Common myeloid progenitor, CD34-positive (primary cell): Measurements from ENCODE around the gene OTOR. TPM values are rescaled to one million over a fixed set of nuclear protein-coding genes. Genes with fewer than 3 reads are reported as not detected.

ENCODE experiments used
- CTCF ChIA-PET: fragments of 350-600 bp; sonication (Branson Sonifier 250); formaldehyde crosslinking; loops from one replicate; lab custom pipeline; 2021; ENCODE audit warnings: antibody characterized with exemption; lab: Charles Lee
- POLR2A ChIA-PET: fragments of 350-600 bp; sonication (Branson Sonifier 250); formaldehyde crosslinking; loops from one replicate; lab custom pipeline; 2021; ENCODE audit warnings: antibody characterized with exemption; lab: Charles Lee
- DNase-seq, 3 donors: peaks; one replicate each; pipeline versions ENCODE4 v3.0.0 to v3.0.0-alpha.2; 2013
- H3K27ac ChIP-seq, 2 experiments: 1 replicate in 1 of 2; 2 replicates in 1 of 2; pipeline ENCODE4 v1.7.0; 2013; ENCODE audit warnings: inconsistent platforms in 2 of 2, low read length in 2 of 2, mild to moderate bottlenecking in 2 of 2, low read depth in 1 of 2, moderate library complexity in 1 of 2; ENCODE audit not compliant: severe bottlenecking in 2 of 2, insufficient read depth in 1 of 2, poor library complexity in 1 of 2
- H3K27me3 ChIP-seq, 5 experiments: replicated peaks in 2 of 5; 1 replicate in 3 of 5; 2 replicates in 2 of 5; pipeline versions ENCODE4 v1.6.1 to v1.7.0; 2013; ENCODE audit warnings: low read length in 4 of 5, mild to moderate bottlenecking in 2 of 5, moderate library complexity in 2 of 5, inconsistent platforms in 1 of 5; ENCODE audit not compliant: insufficient read depth in 5 of 5, control insufficient read depth in 4 of 5
- H3K36me3 ChIP-seq, 4 experiments: 1 replicate in 2 of 4; 2 replicates in 2 of 4; pipeline versions ENCODE4 v1.6.1 to v1.7.0; 2013; ENCODE audit warnings: low read length in 3 of 4, control low read depth in 1 of 4, mild to moderate bottlenecking in 1 of 4; ENCODE audit not compliant: control insufficient read depth in 4 of 4, insufficient read depth in 4 of 4
- H3K4me1 ChIP-seq, 4 experiments: 1 replicate in 3 of 4; 2 replicates in 1 of 4; pipeline versions ENCODE4 v1.6.1 to v1.7.1; 2013; ENCODE audit warnings: low read length in 3 of 4, mild to moderate bottlenecking in 3 of 4, control low read depth in 1 of 4, inconsistent platforms in 1 of 4, moderate library complexity in 1 of 4; ENCODE audit not compliant: control insufficient read depth in 4 of 4, insufficient read depth in 4 of 4; ENCODE audit errors: control extremely low read depth in 1 of 4
- H3K4me3 ChIP-seq, 7 experiments: 1 replicate in 4 of 7; 2 replicates in 3 of 7; pipeline versions ENCODE4 v1.5.1 to v1.7.0; 2013; ENCODE audit warnings: mild to moderate bottlenecking in 7 of 7, low read length in 6 of 7, moderate library complexity in 6 of 7, inconsistent platforms in 2 of 7, low read depth in 2 of 7, control low read depth in 1 of 7; ENCODE audit not compliant: insufficient read depth in 4 of 7, control insufficient read depth in 1 of 7; ENCODE audit errors: extremely low read depth in 1 of 7
- H3K9me3 ChIP-seq, 5 experiments: 1 replicate in 4 of 5; 2 replicates in 1 of 5; pipeline versions ENCODE4 v1.6.1 to v1.7.1; 2013; ENCODE audit warnings: low read length in 4 of 5, mild to moderate bottlenecking in 2 of 5, inconsistent platforms in 1 of 5, low read depth in 1 of 5, moderate library complexity in 1 of 5; ENCODE audit not compliant: control insufficient read depth in 4 of 5, insufficient read depth in 2 of 5; ENCODE audit errors: control extremely low read depth in 1 of 5
- WGBS: methylation state at CpG from one replicate; pipeline ENCODE4 v1.1.5; 2013; ENCODE audit not compliant: insufficient coverage; 5-methylcytosine and 5-hydroxymethylcytosine counted together
- polyA plus RNA-seq: library from polyadenylated mRNA; unstranded; fragments of 120-200 nt; gene quantifications from one replicate; pipeline ENCODE4 v1.2.1, GENCODE V29; 2013

OTOR gene
- polyA plus RNA-seq: not detected

- CTCF ChIA-PET: interaction anchor here (1.9 kb wide), 1 partner anchor 13 kb away, joined by 4 read pairs; no protein-coding TSS in a partner anchor
- POLR2A ChIA-PET: interaction anchor here (0.6 kb wide), 1 partner anchor 294 kb away, joined by 3 read pairs; no protein-coding TSS in a partner anchor
- 83% methylated on average over 1 of the region's 5 CpGs for WGBS
- Histone ChIP-seq H3K36me3 (no peaks in the 10 kb centered on the region), H3K4me1 (no peaks in the 10 kb centered on the region), H3K9me3 (no peaks in the 10 kb centered on the region), H3K4me3 (no peak within 1 kb of the TSS), H3K27me3 (peaks cover 2 to 15% (median 8%) of the 10 kb centered on the region in 5 experiments), H3K27ac (no peak within 1 kb of the TSS)
- DNase-seq: no peak
Observed at GRCh38 chr20:16748308-16748900, at the start of gene OTOR. TSS of gene OTOR (plus strand) at chr20:16748358. CDS start at chr20:16748402, 44 bp downstream.

- ChIA-PET CTCF (no interaction called here), POLR2A (no interaction called here)
- WGBS: 93% methylated on average over 4 of the region's 4 CpGs
Observed at GRCh38 chr20:16699293-16699692, 48.9 kb upstream of the OTOR start.

GRCh38 chr20:16701296-16701695 lies 46.9 kb upstream of the OTOR start:
- Histone ChIP-seq H3K27me3 (peaks cover 0 to 5% (median 2%) of the 10 kb centered on the region in 5 experiments), H3K4me1 (no peaks in the 10 kb centered on the region), H3K27ac (no peak overlapping the region), H3K36me3 (no peaks in the 10 kb centered on the region), H3K4me3 (no peak overlapping the region), H3K9me3 (peaks cover 0 to 2% (median 0%) of the 10 kb centered on the region in 5 experiments)
- peak; percentile 2 to 27 (median 24) for DNase-seq
- WGBS: no CpG with 5 or more reads among the region's 3 CpGs
- ChIA-PET POLR2A (no interaction called here), CTCF (interaction anchor here (1.1 kb wide), 1 partner anchor 60 kb away, joined by 4 read pairs; no protein-coding TSS in a partner anchor)

More at GRCh38 chr20:16699293-16699692, 48.9 kb upstream of the OTOR start:
- no peak overlapping the region for H3K4me3 ChIP-seq
- no peak overlapping the region for H3K27ac ChIP-seq
- H3K4me1 ChIP-seq: no peaks in the 10 kb centered on the region
- no peaks in the 10 kb centered on the region for H3K9me3 ChIP-seq
- no peaks in the 10 kb centered on the region for H3K36me3 ChIP-seq
- H3K27me3 ChIP-seq: peaks cover 0 to 7% (median 2%) of the 10 kb centered on the region in 5 experiments
- DNase-seq: no peak

- ChIA-PET POLR2A (no interaction called here), CTCF (interaction anchor here (1.2 kb wide), 1 partner anchor 58 kb away, joined by 5 read pairs; no protein-coding TSS in a partner anchor)
- no peaks in the 10 kb centered on the region for H3K36me3 ChIP-seq
- H3K4me1 ChIP-seq: no peaks in the 10 kb centered on the region
- no peak overlapping the region for H3K27ac ChIP-seq
- 73% methylated on average over 2 of the region's 4 CpGs for WGBS
- H3K9me3 ChIP-seq: peaks cover 0 to 4% (median 0%) of the 10 kb centered on the region in 5 experiments
- peaks cover 0 to 3% (median 0%) of the 10 kb centered on the region in 5 experiments for H3K27me3 ChIP-seq
- H3K4me3 ChIP-seq: no peak overlapping the region
- no peak for DNase-seq
Observed at GRCh38 chr20:16703570-16703969, 44.6 kb upstream of the OTOR start.

GRCh38 chr20:16707674-16708073 lies 40.5 kb upstream of the OTOR start:
- POLR2A ChIA-PET: no interaction called here
- Histone ChIP-seq H3K36me3 (no peaks in the 10 kb centered on the region), H3K4me3 (no peak overlapping the region), H3K4me1 (peaks cover 0 to 15% (median 0%) of the 10 kb centered on the region in 4 experiments), H3K27me3 (peaks cover 0 to 15% (median 3%) of the 10 kb centered on the region in 5 experiments), H3K27ac (no peak overlapping the region), H3K9me3 (peaks cover 0 to 4% (median 0%) of the 10 kb centered on the region in 5 experiments)
- WGBS: 100% methylated on average over 2 of the region's 3 CpGs
- DNase-seq: no peak
- CTCF ChIA-PET: no interaction called here

- no peak overlapping the region for H3K4me3 ChIP-seq
- peaks cover 0 to 15% (median 3%) of the 10 kb centered on the region in 5 experiments for H3K27me3 ChIP-seq
- peaks cover 0 to 16% (median 0%) of the 10 kb centered on the region in 4 experiments for H3K4me1 ChIP-seq
- POLR2A ChIA-PET: interaction anchor here (0.8 kb wide), 1 partner anchor 38 kb away, joined by 5 read pairs; no protein-coding TSS in a partner anchor
- H3K9me3 ChIP-seq: peaks cover 0 to 4% (median 0%) of the 10 kb centered on the region in 5 experiments
- CTCF ChIA-PET: no interaction called here
- no peaks in the 10 kb centered on the region for H3K36me3 ChIP-seq
- no peak for DNase-seq
- H3K27ac ChIP-seq: no peak overlapping the region
Observed at GRCh38 chr20:16708602-16709001, 39.6 kb upstream of the OTOR start.

- peaks cover 0 to 17% (median 3%) of the 10 kb centered on the region in 5 experiments for H3K27me3 ChIP-seq
- H3K36me3 ChIP-seq: no peaks in the 10 kb centered on the region
- H3K27ac ChIP-seq: no peak overlapping the region
- POLR2A ChIA-PET: interaction anchor here (0.8 kb wide), 1 partner anchor 38 kb away, joined by 5 read pairs; no protein-coding TSS in a partner anchor
- H3K4me3 ChIP-seq: no peak overlapping the region
- H3K9me3 ChIP-seq: peaks cover 0 to 4% (median 0%) of the 10 kb centered on the region in 5 experiments
- peaks cover 0 to 16% (median 0%) of the 10 kb centered on the region in 4 experiments for H3K4me1 ChIP-seq
- CTCF ChIA-PET: no interaction called here
- no peak for DNase-seq
Observed at GRCh38 chr20:16709017-16709416, 39.1 kb upstream of the OTOR start.
